CD8-positive, alpha-beta memory T cell (primary cell): ENCODE results near the gene HS6ST1. TPM values are rescaled to one million over a fixed set of nuclear protein-coding genes. Genes with fewer than 3 reads are reported as not detected.

Experiments used
- CTCF ChIA-PET: fragments of 350-600 bp; sonication (Branson Sonifier 250); formaldehyde crosslinking; loops from one replicate; lab custom pipeline; 2021; ENCODE audit warnings: antibody characterized with exemption; lab: Charles Lee
- POLR2A ChIA-PET: fragments of 350-600 bp; sonication (Branson Sonifier 250); formaldehyde crosslinking; loops from one replicate; lab custom pipeline; 2021; ENCODE audit warnings: antibody characterized with exemption; lab: Charles Lee
- DNase-seq, 5 donors: peaks; one replicate each; pipeline versions ENCODE4 v3.0.0 to v3.0.0-alpha.2; 2020 to 2022; ENCODE audit warnings: mixed read lengths in 1 of 5
- H3K27ac ChIP-seq: one replicate; pipeline ENCODE4 v1.7.0; 2013; ENCODE audit warnings: low read depth, mild to moderate bottlenecking, low read length, moderate library complexity
- H3K27me3 ChIP-seq: 2 replicates; pipeline ENCODE4 v1.7.0; 2013; ENCODE audit warnings: low read length, mild to moderate bottlenecking; ENCODE audit not compliant: insufficient read depth, poor library complexity, severe bottlenecking
- H3K36me3 ChIP-seq: 2 replicates; pipeline ENCODE4 v1.7.0; 2013; ENCODE audit warnings: mild to moderate bottlenecking, low read length, moderate library complexity; ENCODE audit not compliant: insufficient read depth
- H3K4me1 ChIP-seq: 2 replicates; pipeline ENCODE4 v1.7.0; 2013; ENCODE audit warnings: mild to moderate bottlenecking, low read length, moderate library complexity; ENCODE audit not compliant: insufficient read depth
- H3K4me3 ChIP-seq: 2 replicates; pipeline ENCODE4 v1.7.0; 2013; ENCODE audit warnings: mild to moderate bottlenecking, low read length
- H3K9me3 ChIP-seq: 2 replicates; pipeline ENCODE4 v1.7.0; 2013; ENCODE audit warnings: mild to moderate bottlenecking, low read length
- H3K27ac Mint-ChIP-seq, 8 donors: one replicate each; pipeline ENCODE4 v1.8.0; 2020 to 2021; ENCODE audit warnings: mixed read lengths in 8 of 8, mild to moderate bottlenecking in 6 of 8, inconsistent platforms in 3 of 8, moderate library complexity in 3 of 8
- H3K27me3 Mint-ChIP-seq, 2 donors: one replicate each; pipeline ENCODE4 v1.8.0; 2020 to 2021; ENCODE audit warnings: mixed read lengths in 2 of 2, mild to moderate bottlenecking in 1 of 2, moderate library complexity in 1 of 2
- H3K36me3 Mint-ChIP-seq, 3 donors: one replicate each; pipeline ENCODE4 v1.8.0; 2020 to 2021; ENCODE audit warnings: mixed read lengths in 3 of 3, inconsistent platforms in 1 of 3, mild to moderate bottlenecking in 1 of 3
- H3K4me1 Mint-ChIP-seq, 3 donors: one replicate each; pipeline ENCODE4 v1.8.0; 2020 to 2021; ENCODE audit warnings: mixed read lengths in 3 of 3, inconsistent platforms in 1 of 3, mild to moderate bottlenecking in 1 of 3
- H3K4me3 Mint-ChIP-seq, 7 donors: one replicate each; pipeline ENCODE4 v1.8.0; 2020 to 2021; ENCODE audit warnings: mixed read lengths in 7 of 7, mild to moderate bottlenecking in 6 of 7, moderate library complexity in 4 of 7, inconsistent platforms in 2 of 7
- H3K9me3 Mint-ChIP-seq, 5 donors: one replicate each; pipeline ENCODE4 v1.8.0; 2020 to 2022; ENCODE audit warnings: mixed read lengths in 5 of 5, mild to moderate bottlenecking in 3 of 5, moderate library complexity in 2 of 5, inconsistent platforms in 1 of 5
- polyA plus RNA-seq: library from polyadenylated mRNA; unstranded; fragments of 300-500 nt; fragmentation: Illumina TruSeq; gene quantifications from one replicate; pipeline ENCODE4 v1.2.3, GENCODE V29; 2021
- total RNA-seq, 2 experiments: library from RNA; stranded (reverse); gene quantifications; one replicate each; pipeline ENCODE4 v1.2.3, GENCODE V29; 2021

Gene HS6ST1
- total and polyA plus RNA-seq, 3 experiments from 2014 or later = 4.6 to 18.2 (median 18.0) TPM

DNA sequence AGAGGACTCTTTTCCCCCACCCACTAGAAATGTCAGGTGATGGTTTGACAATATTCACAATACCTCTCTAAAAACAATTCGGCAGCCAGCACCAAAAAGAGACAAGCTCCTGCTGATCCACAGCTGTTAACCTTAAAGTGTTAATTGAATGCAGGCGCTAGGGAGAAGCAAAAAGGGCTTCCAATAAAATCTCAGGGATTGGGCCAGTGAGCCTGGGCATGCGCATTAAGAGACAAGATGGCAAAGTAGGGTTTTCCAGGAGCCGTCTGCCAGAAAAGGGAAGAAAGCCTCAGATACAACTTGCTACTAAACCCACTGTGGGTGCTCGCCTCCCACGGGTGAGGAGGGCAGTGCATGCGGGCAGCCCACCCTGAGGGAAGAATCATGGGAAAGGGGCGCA, 98.8 kb downstream of the HS6ST1 start:
- Mint-ChIP-seq H3K27ac (no peak overlapping the region), H3K4me1 (no peaks in the 10 kb centered on the region), H3K27me3 (peaks cover 5 to 19% of the 10 kb centered on the region in 2 donors), H3K4me3 (no peak overlapping the region), H3K9me3 (no peaks in the 10 kb centered on the region), H3K36me3 (no peaks in the 10 kb centered on the region)
- no peaks in the 10 kb centered on the region for H3K27me3 ChIP-seq
- H3K4me1 ChIP-seq = no peaks in the 10 kb centered on the region
- H3K27ac ChIP-seq = no peak overlapping the region
- H3K36me3 ChIP-seq = no peaks in the 10 kb centered on the region
- H3K9me3 ChIP-seq = no peaks in the 10 kb centered on the region
- POLR2A ChIA-PET = no interaction called here
- CTCF ChIA-PET = interaction anchor here (1.0 kb wide), 1 partner anchor 76 kb away, joined by 3 read pairs; no protein-coding TSS in a partner anchor
- no peak overlapping the region for H3K4me3 ChIP-seq
- DNase-seq = no peak

DNA sequence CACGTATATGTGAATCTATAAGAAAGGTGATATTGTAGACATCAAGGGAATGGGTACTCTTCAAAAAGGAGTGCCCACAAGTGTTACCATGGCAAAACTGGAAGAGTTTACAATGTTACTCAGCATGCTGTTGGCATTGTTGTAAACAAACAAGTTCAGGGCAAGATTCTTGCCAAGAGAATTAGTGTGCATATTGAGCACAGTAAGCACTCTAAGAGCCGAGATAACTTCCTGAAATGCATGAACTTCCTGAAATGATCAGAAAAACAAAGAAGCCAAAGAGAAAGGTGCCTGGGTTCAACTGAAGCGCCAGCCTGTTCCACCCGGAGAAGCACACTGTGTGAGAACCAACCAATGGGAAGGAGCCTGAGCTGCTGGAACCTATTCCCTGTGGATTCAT, 101.0 kb downstream of the HS6ST1 start:
- Mint-ChIP-seq H3K9me3 (no peaks in the 10 kb centered on the region), H3K27ac (no peak overlapping the region), H3K36me3 (no peaks in the 10 kb centered on the region), H3K4me1 (no peaks in the 10 kb centered on the region), H3K27me3 (peaks cover 5 to 22% of the 10 kb centered on the region in 2 donors), H3K4me3 (no peak overlapping the region)
- POLR2A ChIA-PET = no interaction called here
- H3K4me3 ChIP-seq = no peak overlapping the region
- no peaks in the 10 kb centered on the region for H3K4me1 ChIP-seq
- no peaks in the 10 kb centered on the region for H3K36me3 ChIP-seq
- H3K27me3 ChIP-seq = no peaks in the 10 kb centered on the region
- no peaks in the 10 kb centered on the region for H3K9me3 ChIP-seq
- no peak for DNase-seq
- H3K27ac ChIP-seq = no peak overlapping the region
- CTCF ChIA-PET = no interaction called here

DNA sequence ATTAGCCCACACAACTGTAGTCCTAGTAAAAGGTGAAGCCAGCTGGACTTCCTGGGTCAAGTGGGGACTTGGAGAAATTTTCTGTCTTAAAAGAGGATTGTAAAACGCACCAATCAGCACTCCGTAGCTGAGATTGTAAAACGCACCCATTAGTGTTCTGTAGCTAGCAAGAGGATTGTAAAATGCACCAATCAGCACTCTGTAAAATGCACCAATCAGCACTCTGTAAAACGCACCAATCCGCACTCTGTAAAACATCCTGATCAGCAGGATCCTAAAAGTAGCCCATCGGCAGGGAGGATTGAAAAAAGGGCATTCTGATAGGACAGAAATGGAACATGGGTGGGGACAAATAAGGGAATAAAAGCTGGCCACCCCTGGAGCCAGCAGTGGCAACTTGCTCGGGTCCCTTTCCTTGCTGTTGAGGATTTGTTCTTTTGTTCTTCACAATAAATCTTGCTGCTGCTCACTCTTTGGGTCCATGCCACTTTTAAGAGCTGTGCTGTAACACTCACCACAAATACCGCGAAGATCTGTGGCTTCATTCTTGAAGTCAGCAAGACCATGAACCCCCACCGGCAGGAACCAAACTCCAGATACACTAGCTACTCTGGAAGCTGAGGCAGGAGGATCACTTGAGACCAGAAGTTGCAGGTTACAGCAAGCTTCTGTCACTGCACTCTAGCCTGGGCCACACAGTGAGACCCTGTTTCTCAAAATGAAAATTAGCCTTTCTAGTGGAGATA, 102.6 kb downstream of the HS6ST1 start:
- no peaks in the 10 kb centered on the region for H3K9me3 Mint-ChIP-seq
- ChIA-PET CTCF (no interaction called here), POLR2A (no interaction called here)
- no peaks in the 10 kb centered on the region for H3K36me3 Mint-ChIP-seq
- peaks cover 5 to 18% of the 10 kb centered on the region in 2 donors for H3K27me3 Mint-ChIP-seq
- Histone ChIP-seq H3K9me3 (no peaks in the 10 kb centered on the region), H3K27ac (no peak overlapping the region), H3K36me3 (no peaks in the 10 kb centered on the region), H3K4me3 (no peak overlapping the region), H3K27me3 (no peaks in the 10 kb centered on the region), H3K4me1 (no peaks in the 10 kb centered on the region)
- no peaks in the 10 kb centered on the region for H3K4me1 Mint-ChIP-seq
- H3K27ac Mint-ChIP-seq = peak overlapping the region in 1 of 8 donors; percentile 2
- DNase-seq = no peak
- H3K4me3 Mint-ChIP-seq = no peak overlapping the region

Other genes with a start within 250 kb of the HS6ST1 start
- gene UGGT1, start 227.7 kb downstream of the HS6ST1 start, total RNA-seq = 10 to 100 TPM; 54.0 to 55.8 TPM
- 16.9 TPM for gene UGGT1, start 227.7 kb downstream of the HS6ST1 start, polyA plus RNA-seq